Articular chondrocyte of knee joint (primary cell): ENCODE data around the gene UGT1A7. TPM values are rescaled to one million over a fixed set of nuclear protein-coding genes. Genes with fewer than 3 reads are reported as not detected.

ENCODE experiments used
- total RNA-seq: library from RNA; depleted of rRNA; stranded (reverse); fragments of >200 nt; gene quantifications from 2 replicates; pipeline ENCODE4 v1.2.3, GENCODE V29; 2012

Gene UGT1A7
- total RNA-seq: not detected in 2 replicates

GRCh38 chr2:233681521-233682099 lies at the start of gene UGT1A7:
TSS of gene UGT1A7 (plus strand) at chr2:233681901. CDS start at chr2:233681938, 37 bp downstream.

GRCh38 chr2:233636306-233636705 lies 45.4 kb upstream of the UGT1A7 start, which contains the start of gene UGT1A10:
TSS of gene UGT1A10 (plus strand) at chr2:233636448. CDS start at chr2:233636523, 75 bp downstream.

DNA sequence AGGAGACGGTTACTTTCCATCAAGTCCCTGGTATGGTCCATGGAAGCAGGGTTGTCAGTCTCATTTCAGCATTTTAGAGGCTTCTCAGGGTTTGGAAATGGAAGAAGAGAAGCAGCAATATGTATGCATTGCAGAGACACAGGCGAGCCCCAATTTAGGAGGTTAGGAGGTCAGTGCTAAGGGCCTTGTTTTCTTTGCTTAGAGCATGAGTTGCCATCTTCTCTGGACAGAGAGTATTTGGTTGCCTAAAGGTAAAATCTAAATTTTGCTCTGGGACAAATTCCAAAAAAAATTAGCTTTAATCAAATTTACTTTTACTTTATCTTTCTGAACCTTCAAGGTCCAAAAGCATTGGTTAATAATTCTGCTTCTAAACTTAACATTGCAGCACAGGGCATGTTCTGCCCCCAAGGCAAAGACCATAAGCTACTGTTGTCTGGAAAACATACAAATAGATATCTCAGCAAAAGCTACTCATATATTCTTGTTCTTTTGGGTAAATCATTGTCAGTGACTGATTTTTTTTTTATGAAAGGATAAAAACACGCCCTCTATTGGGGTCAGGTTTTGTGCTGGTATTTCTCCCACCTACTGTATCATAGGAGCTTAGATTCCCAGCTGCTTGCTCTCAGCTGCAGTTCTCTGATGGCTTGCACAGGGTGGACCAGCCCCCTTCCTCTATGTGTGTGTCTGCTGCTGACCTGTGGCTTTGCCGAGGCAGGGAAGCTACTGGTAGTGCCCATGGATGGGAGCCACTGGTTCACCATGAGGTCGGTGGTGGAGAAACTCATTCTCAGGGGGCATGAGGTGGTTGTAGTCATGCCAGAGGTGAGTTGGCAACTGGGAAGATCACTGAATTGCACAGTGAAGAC lies 10.2 kb upstream of the UGT1A7 start, which contains the start of gene UGT1A9:
Gene UGT1A9 (plus strand): TSS at position 609 of the 872 bp plus-strand sequence. CDS start 37 bp downstream, at position 646.

DNA sequence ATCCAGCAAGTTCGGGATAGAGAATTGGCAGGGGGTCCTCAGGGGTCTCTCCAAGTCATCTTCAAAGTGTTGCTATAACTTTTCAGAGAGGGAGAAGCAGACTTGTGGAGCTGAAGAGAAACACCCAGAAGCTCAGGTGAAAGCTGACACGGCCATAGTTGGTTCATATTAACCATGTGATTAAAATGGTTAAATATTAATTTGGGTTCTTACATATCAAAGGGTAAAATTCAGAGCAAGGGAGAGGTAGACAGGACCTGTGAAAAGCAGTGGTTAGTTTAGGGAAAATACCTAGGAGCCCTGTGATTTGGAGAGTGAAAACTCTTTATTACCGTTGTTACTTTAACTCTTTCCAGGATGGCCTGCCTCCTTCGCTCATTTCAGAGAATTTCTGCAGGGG lies 10.9 kb downstream of the UGT1A7 start, which contains the start of gene UGT1A6:
Gene UGT1A6 (plus strand): TSS at position 243 of the 400 bp plus-strand sequence. CDS start 115 bp downstream, at position 358.

GRCh38 chr2:233712611-233713261 lies 31.0 kb downstream of the UGT1A7 start, which contains the start of gene UGT1A5:
TSS of gene UGT1A5 (plus strand) at chr2:233712907. CDS start at chr2:233712992, 85 bp downstream.

GRCh38 chr2:233718552-233718951 lies 36.9 kb downstream of the UGT1A7 start, which contains the start of gene UGT1A4:
TSS of gene UGT1A4 (plus strand) at chr2:233718736. CDS start at chr2:233718821, 85 bp downstream.

GRCh38 chr2:233728723-233729301 lies 47.1 kb downstream of the UGT1A7 start, which contains the start of gene UGT1A3:
TSS of gene UGT1A3 (plus strand) at chr2:233729042. CDS start at chr2:233729127, 85 bp downstream.

DNA sequence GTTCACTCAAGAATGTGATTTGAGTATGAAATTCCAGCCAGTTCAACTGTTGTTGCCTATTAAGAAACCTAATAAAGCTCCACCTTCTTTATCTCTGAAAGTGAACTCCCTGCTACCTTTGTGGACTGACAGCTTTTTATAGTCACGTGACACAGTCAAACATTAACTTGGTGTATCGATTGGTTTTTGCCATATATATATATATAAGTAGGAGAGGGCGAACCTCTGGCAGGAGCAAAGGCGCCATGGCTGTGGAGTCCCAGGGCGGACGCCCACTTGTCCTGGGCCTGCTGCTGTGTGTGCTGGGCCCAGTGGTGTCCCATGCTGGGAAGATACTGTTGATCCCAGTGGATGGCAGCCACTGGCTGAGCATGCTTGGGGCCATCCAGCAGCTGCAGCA lies 78.3 kb downstream of the UGT1A7 start, which contains the start of gene UGT1A1:
Gene UGT1A1 (plus strand): TSS at position 228 of the 400 bp plus-strand sequence. CDS start 18 bp downstream, at position 246.

GRCh38 chr2:233778030-233778429 lies 96.3 kb downstream of the UGT1A7 start, which contains the start of gene MROH2A:
TSS of gene MROH2A (plus strand) at chr2:233778330. CDS start at chr2:233779359, 1,029 bp downstream.

Other genes with a start within 250 kb of the UGT1A7 start
- gene USP40, start 115.1 kb upstream of the UGT1A7 start, total RNA-seq: 46.6 and 48.2 TPM in 2 replicates
- gene UGT1A8, start 64.3 kb upstream of the UGT1A7 start, total RNA-seq: not detected in 2 replicates
- not detected in 2 replicates for gene UGT1A10, start 45.5 kb upstream of the UGT1A7 start, total RNA-seq
- not detected in 2 replicates for gene UGT1A9, start 10.0 kb upstream of the UGT1A7 start, total RNA-seq
- gene UGT1A6, start 11.0 kb downstream of the UGT1A7 start, total RNA-seq: not detected in 2 replicates
- not detected in 2 replicates for gene UGT1A5, start 31.0 kb downstream of the UGT1A7 start, total RNA-seq
- not detected in 2 replicates for gene UGT1A4, start 36.8 kb downstream of the UGT1A7 start, total RNA-seq
- not detected in 2 replicates for gene UGT1A3, start 47.1 kb downstream of the UGT1A7 start, total RNA-seq
- not detected in 2 replicates for gene UGT1A1, start 78.4 kb downstream of the UGT1A7 start, total RNA-seq
- gene MROH2A, start 96.4 kb downstream of the UGT1A7 start, total RNA-seq: not detected in 2 replicates
- gene HJURP, start 172.6 kb downstream of the UGT1A7 start, total RNA-seq: 9.7 and 18.8 TPM in 2 replicates
- gene TRPM8, start 235.5 kb downstream of the UGT1A7 start, total RNA-seq: 0.76 TPM in 1 of 2 replicates, not detected in the other